ENCODE measurements around the gene FOSL2.

FOSL2 gene

DNA sequence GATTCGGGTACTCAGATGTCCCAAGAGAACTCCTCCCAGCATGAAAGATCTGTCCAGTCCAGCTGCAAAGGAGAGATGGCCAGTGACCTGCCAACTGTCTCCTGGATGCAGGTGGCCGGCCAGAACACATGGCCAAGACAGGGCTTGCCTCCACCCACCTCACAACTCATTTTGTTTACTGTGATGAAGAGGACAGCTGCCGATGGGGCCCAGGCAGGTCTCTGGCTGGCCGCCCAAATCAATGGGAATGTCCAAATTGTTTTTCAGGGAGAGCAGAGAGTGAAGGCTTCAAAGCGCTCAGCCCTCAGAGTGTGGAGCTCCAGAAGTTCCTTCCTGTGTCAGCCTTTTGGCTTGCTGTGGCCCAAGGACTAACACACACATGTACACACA lies 41.9 kb downstream of the FOSL2 start:
- no peak for FAIRE-seq

DNA sequence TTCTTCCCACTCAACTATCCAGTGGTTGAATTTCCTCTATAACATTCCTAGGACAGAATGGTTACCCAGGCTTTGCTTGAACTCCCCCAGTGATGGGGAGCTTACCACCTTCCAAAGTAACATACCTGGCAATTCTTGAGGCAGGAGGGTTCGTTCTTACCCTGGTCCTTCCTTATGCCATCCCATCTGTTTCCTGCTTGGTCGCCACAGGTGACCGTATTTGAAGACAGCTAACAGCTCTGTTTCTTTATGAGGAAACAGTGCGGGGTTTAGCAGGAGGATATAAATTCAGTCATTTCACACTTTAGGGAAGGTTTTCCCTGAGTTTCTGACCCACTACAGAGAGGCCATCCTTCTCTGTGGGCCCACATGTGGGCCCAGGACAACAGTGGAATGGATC lies 42.6 kb downstream of the FOSL2 start:
- no peak for FAIRE-seq

DNA sequence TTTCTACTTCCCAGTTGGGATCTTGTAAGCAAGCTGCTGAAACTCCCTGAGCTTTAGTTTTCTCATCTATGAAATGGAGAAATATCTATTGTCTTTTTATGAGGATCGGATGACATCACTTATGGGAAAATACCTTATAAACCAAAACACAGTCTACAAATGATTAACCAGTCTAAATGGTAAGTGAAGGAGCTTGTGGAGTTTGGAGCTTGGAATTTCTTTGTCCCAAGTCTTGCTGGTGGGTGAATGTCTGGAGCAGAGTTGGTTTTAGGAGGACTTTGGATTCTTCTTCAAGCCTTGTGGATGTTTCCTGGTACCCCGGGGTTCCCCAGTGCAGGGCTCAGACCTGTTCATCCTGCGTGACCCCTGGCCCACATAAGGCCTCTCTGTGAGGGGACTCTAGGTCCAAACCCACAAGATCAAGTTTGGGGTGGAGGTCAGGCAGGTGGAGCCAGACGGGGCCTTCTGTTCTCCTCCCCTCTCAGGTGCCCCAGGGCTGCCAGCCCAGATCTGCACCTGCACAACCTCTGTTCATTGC lies 43.2 kb downstream of the FOSL2 start:
- FAIRE-seq = no peak

DNA sequence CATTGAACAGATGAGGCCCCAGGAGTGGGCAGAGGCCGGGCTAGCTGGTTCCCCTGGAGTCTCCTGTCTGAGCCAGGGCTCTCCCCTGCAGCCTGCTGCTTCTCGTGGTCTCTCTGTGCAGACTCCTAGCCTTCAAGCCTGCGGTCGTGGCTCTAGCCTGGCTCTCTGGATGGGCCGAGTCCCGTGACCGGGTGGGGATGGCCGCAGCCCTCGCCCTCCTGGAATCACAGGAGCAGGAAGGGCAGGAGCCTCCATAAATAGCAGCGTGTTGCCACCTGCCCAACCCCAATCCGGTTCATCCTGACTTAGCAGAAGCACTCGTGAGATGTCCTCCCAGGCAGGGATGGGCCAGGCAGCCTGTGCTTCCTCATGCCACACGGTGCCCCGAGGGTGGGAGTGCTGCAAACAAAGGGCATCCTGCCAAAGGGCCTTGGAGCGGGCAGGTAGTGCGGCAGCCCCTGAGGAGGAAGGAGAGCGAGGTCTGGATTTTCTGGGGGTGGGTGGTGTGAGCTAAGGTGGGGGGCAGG lies 43.9 kb downstream of the FOSL2 start:
- FAIRE-seq = no peak

DNA sequence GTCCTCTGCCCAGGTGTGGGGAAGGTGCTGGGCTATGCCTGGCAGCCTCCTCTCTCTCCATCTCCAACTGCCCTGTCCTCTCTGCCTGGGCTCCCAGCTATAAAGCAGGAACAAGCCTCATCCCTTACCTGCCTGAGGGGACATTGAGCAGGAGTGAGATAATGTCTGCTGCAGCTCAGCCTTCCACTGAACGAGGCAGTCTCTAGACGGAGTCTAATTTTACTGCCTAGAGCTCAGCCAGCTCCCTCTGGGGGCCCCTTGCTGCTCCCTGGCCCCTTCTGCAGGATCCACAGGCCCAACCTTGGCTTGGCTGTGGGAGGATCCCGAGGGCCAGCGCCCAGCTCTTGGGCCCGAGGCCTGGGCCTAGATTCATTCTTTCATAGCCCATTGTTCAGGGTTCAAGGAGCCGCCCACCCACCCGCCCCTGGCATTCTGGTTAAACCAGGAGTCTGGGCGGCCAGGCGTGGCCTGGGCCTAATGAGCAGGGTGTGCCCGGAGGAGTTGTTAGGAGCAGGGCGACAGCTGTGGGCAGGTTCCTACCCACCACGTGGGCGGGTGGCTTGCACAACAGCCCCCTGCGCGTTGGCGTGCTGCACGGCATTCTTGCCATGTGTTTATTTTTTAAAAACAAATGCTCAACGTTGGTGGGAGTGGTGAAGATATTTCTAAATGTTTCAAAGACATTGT lies 44.6 kb downstream of the FOSL2 start:
- FAIRE-seq = no peak

DNA sequence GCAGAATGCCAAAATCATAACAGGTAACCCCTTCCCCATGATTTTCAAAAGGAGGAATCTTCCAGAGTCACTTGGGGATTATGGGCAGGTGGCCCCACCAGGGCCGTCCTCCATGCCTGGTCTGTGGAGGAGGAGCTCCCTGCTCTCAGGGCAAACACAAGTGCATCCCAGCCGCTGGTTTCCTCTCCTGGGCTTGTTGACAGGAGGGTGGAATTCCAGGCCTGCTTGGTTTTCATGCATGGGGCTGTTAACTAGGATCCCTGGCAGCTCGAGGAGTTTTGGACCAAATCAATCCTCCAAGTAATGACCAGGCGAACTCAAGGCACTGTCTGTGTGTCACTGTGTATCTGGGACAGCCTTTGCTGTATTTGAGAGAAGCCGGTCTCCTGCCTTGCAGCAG lies 45.3 kb downstream of the FOSL2 start:
- no peak for FAIRE-seq

DNA sequence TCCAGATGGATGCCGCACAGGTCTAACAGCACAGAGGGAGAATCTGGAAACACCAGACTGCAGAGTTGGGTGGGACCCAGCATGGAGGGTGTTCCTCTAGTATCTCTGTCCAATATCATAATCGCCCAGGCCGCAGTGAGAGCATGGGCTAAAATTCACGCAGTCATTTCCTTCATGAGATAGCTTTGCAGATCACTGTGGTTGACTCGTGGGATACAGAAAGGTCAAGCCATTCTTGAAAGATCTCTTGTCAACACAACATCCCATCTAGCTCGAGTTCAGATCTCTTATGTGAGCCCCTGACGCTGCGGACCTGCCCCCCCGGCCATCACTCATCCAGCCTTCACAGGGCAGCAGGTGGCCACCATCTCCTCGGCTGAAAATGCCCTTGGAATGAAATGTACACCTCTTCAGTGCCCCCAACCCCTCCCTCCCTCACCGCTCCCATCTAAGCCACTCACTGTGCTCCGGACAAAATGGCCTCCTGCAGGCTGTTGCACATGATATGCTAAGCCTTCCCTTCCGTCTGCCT lies 45.9 kb downstream of the FOSL2 start:
- FAIRE-seq = no peak

DNA sequence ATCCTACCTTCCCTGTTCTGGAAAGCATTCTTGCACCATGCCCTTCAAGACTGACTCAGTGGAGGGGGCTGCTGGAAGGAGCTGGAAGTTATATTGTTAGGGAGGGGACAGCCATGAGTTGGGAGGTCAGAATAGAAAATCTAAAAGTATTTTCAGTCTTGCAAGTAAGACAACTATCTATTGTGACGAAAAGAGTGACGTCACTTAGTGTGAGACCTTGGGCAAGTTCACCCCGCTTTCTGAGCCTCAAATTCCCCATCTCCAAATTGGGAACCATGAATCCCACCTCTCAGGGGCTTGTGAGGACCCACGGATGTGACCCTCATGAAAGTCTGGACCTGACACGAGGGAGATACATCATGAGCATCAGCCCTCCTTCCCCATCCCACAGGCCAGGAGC lies 46.5 kb downstream of the FOSL2 start:
- no peak for FAIRE-seq

DNA sequence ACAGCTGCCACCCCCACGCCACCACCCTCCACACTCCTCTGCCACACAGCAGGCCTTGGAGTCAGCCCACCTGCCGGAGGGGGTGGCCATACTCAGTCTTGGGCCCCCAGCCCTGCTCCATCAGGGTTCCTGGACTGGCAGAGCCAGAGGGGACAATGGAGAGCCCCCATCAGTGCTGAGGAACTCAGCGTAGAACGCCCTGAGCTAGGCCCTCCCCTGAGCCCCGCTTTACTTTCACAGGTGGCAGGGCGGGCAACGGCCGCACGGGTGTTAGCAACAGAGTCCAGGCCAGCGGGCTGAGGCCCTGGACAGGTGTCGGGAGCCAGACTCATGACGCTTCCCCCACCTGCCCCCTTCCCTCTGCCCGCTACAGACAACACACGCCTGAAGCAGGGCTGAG lies 47.1 kb downstream of the FOSL2 start:
- FAIRE-seq = no peak

DNA sequence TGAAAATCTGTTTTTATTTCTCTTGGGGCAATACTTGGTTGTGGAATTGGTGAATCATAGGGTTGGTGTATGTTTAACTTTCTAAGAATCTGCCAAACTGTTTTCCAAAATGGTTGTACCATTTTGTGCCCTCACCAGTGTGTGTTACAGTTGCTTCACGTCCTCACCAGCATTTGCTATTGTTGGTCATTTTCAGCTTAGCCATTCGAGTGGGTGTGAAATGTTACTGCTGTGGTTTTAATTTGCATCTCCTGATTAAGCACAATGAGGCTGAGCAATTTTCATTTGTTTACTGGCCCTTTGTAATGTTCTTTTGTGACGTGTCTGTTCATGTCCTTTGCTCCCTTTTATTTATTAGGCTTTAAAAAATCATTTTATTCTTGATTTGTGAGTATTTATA lies 49.7 kb downstream of the FOSL2 start:
- no peak for FAIRE-seq

DNA sequence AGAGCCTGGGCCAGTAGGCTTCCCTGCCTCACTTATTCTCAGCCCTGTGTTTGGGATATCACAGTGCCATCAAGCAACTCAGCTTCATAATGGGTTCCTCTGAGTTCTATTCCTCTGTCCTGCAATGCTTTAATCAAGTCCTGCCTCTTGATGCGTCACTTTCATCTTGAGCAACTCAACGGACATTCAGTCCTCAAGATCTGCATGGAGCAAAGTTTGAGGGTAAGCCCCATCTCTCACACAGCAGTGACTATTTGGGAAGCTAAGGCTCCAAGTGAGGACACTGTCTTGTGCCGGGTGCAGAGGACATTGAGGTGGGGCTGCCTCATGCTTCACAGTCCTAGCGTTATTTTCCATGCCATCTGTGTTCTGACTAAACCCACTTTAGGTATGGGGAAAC lies 52.3 kb downstream of the FOSL2 start:
- no peak for FAIRE-seq

DNA sequence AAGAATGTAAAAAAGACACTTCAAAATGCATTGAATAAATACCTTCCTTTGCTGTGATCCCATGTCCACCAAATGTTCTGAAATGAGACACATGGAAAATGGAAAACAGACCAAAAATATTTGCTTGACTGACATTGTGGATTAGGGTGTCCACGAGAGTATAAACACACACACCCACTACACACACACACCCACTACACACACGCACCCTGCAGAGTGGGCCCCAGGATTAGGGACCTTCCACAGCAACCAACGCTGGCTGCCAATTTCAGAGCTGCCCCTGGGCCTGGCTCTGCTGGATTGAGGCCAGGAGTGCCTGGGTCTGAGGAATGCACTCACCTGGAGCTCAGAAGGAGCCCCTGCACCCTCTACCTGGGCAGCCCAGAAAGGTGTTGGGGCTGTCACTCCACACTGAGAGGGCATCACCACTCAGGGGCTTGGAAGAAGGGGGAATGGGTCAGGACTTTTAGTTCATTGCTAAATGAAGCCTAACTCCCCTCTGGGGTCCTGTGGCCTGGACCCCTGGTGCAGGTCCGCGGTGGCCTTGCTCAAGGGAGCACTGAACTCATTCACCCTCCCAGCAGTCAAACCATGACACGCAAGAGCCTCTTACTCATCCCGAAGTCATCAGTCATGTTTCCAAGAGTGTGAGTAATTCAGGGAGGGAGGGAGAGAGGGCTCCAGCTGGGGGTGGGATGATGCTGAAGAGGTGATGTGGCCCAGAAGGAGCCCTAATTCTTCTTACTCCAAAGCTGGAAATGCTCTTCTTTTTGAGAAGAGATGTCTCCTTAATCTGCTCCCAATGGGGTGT lies 53.0 kb downstream of the FOSL2 start:
- no peak for FAIRE-seq

DNA sequence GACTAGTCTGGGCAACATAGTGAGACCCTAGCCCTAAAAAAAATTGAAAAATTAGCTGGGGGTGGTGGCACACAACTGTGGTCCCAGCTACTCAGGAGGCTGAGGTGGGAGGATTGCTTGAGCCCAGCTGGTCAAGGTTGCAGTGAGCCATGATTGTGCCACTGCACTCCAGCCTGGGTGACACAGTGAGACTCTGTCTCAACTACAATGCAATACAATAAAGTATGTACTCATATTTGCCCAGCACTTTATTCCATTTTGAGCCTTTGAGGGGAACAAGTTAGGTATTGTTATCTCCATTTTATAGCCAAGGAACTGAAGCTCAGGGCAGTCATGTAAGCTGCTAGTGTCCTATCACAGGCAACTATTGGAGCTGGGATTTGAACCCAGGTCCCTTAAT lies 53.9 kb downstream of the FOSL2 start:
- no peak for FAIRE-seq

DNA sequence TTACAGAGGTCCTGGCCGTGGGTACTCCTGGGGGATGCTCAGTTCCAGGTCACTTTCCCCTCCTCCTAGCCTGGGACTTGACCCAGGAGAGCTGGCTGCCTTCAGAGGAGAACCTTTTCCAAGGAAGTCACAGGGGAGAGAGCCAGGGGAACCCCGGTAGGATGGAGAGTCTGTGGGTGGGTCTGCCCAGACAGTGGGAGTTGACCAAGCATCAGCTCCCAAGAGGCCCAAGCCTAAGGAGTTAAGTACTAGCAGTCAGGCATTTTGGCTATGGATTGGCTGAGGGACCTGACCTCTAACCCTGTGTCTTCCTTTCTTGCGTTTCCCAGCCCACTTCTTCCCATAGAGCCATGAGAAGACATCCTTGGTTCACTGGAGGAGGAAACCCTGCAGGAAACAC lies 54.4 kb downstream of the FOSL2 start:
- no peak for FAIRE-seq

DNA sequence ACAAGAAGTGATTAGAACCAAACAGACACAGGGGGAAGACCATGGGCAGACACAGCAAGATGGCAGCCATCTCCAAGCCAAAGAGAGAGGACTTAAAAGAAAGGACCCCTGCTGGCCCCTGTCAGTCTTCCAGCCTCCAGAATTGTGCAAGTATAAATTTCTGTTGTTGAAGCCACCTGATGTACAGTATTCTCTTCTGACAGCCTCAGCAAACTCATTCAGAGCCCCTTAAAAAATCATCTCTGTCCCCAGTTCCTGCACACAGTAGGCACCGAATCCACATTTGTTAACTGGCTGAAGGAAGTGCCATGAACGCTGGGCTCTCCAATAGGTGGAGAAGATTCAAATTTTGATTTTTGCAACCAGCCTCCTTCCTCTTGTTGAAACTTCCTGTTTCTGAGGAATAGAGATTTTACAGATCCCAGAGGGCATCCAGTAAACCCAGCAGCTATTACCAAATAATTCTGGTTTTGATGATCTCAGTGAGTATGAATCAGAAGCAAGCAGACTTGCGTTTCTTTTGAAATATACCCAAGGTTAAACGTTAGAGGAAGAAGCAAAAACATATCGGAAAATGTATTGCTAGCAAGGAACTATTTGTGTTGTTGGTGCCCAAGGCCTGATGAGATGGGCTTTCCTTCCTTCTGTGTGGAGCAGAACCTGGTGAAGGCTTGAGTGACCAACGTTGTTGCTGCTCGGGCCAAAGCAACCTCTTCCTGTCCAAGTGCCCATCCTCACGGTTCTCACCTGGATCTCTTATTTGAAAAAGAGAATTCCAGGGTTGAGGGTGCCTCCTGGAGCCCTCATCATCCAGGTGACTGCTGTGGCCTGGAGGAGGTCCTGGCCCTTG lies 55.5 kb downstream of the FOSL2 start:
- no peak for FAIRE-seq

DNA sequence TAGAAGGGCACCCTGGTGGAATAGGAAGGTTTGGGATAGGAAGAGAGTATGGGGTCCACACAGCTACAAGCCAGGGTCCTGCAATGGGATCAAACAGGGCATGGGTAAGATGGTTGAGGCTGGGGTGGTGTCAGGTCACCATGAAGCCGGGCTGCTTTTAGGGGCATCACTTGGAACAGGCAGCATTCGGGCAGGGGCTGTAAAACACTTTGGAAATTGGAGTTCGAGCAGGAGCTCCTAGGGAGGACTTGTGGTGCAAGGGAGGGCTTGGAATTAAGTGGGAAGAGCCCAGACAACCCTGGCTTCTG lies 56.1 kb downstream of the FOSL2 start:
- FAIRE-seq = no peak

DNA sequence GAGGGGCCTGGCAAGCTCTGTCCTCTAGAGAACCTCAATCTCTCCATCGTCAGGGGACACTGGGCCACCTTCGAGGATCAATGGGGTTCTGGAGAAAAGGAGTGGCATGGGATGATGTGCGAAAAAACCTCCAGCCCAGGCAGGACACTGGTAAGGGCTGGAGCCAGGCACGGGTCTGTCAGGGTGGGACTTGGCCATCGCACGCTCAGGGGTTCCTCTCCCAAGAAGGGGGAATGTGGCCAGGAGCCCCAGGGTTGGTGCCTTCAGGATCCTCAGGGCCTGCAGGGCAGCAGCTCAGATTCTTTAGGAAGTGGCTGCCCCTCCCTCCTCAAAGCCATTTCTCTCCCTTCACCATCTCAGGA lies 56.4 kb downstream of the FOSL2 start:
- no peak for FAIRE-seq

DNA sequence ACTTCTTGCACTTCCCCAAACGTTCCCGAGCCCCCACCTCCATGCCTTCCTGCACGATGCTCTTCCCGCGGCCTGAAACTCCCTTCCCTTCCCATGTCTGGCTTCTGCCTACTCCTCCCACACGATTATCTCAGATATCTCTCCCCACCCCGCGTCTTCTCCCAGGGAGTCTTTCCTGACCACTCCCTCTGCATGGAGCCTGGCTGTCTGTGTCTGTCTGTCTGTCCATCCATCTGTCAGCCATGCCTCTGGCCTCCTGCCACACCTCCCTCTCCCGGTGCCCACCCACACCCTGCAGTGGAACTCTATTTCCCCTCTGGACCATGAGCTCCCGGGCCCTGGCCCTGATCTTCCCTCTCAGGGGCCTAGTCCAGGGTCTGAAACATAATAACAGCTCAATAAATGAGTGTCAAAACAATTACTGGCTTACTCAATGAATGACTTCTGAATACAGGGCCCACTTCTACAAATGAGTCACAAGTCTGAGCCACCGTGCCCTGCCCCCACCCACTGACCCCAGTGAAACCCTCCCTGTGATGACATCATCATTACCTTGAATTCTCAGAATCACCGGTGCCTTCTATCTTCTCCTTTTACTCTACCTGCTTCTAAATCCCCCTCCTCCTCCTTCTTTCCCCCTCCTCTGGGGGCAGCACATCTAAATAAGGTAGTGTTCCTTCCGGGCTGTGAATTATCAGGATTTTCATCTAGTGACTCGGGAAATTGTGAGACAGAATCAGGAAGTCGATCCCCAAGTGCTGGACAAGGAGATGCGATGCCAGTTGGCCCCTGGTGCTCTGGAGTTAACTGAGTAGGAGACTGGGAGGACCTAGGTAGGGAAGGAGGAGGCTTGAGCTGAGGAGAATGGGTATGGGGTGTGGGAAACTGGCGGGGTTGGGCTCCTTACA lies 57.1 kb downstream of the FOSL2 start:
- no peak for FAIRE-seq

DNA sequence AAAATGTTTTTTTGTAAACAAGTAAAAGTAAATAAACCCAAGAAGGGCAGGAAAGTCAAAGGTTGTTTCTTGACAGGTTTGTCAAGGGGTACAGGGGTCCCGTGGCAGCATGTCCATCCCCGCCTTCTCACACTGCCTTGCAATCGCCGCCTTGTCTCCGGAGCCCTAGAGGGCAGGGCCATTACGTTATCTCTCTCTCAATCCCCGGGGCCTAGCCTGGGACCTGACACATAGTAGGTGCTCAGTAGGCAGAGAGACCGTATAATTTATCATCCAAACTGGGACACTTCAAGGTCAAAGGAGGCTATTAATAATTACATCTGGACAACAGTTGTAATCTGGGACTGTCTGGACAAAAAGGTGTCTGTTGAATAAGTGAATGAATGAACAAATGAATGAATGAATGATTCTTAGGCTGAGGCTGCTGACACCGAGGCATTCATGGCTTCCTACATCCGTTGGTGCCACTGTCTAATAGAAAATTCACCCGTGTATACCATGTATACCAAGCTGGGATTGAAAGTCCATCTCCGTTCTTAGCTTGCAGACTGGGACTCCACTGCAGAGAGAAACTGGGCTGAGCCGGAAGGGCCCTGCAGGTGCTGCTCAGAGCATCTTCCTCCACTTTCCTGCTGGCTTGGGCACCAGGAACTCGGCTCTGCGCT lies 58.4 kb downstream of the FOSL2 start:
- FAIRE-seq = no peak

DNA sequence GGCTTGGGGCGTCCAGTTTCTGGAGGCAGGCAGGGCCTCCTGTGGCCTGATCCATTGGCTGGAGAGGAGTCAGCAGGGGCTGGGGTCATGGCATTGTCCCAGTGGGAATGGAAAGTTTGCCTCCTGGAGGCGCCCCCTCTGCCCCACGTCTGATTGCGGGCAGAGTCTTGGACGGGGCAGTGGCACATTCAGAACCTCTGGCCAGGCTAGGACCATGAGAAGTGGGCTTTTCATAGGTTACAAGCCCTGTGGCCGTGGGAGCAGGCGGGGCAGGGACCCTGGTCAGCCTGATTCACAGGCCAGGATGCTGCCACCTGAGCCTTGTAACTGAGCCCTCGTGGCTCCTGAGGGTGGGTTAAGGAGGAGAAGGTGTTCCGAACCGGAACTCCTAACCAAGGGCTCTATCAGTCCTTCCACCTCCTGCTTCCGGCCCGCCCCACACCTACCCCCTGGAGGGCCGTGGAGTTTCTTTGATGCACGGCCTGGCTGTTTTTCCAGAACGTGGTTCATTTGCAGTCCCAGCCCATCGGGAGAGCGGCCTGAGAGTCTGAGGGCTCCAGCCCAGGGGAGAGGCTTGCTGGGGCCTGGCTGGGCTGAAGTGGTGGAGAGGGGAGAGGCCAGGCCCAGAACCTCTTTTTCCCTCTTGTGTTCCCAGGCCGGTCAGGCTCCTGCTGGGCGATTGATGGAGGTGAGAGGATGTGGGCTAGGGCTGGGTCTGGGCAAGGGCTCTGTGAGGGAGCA lies 59.3 kb downstream of the FOSL2 start:
- FAIRE-seq = no peak

DNA sequence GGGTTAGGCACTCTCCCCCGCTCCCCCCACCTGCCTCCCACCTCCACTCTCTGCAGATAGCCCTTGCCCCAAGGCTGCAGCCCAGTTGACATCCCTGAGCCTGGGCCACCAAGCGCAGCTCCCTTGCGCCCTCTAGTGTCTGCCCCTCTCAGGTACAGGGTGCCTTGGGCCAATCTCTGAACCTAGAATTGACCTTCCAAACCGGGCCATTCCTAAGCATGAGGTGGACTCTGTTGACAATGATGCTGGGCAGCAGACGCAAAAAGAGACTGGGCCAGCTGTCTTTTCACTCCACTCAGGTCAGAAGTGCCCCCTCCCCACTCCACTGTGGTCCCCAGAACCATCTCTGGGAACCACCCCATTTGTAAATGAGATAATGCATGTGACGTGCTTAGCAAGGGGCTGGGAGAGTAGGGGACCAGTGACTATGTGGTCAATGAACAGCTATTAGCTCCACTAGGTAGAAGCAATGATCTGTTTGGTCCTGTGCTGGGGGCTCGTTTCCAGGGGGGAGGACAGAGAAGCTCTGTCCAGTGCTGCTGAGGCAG lies 60.0 kb downstream of the FOSL2 start:
- FAIRE-seq = no peak
